SK-N-SH (cell line): ENCODE measurements around the gene RSPO4. TPM values are rescaled to one million over a fixed set of nuclear protein-coding genes. Genes with fewer than 3 reads are reported as not detected.

Experiments used
- CTCF ChIA-PET: fragments of 300-600, 350-600 bp; formaldehyde crosslinking; extraction: SDS; loops from one replicate; lab custom pipeline; 2021; lab: Yijun Ruan, JAX
- POLR2A ChIA-PET: fragments of 350-600 bp; sonication (Branson Sonifier 250); formaldehyde crosslinking; extraction: SDS; loops from one replicate; lab custom pipeline; 2020; ENCODE audit warnings: antibody characterized with exemption, inconsistent platforms; lab: Yijun Ruan, JAX
- DNase-seq: peaks from one replicate; pipeline ENCODE4 v3.0.0; 2012
- H2AFZ ChIP-seq: fragments of 200-600 bp; sonication (generic); 2 replicates; pipeline ENCODE4 v1.8.1; 2016; ENCODE audit warnings: antibody characterized with exemption, mild to moderate bottlenecking, low read depth
- H3F3A ChIP-seq: fragments of 200-600 bp; sonication (generic); replicated peaks from 2 replicates; pipeline ENCODE3; 2016; ENCODE audit warnings: antibody characterized with exemption, mild to moderate bottlenecking; ENCODE audit not compliant: insufficient read depth
- H3K27ac ChIP-seq, 2 experiments: fragments of 200-500 bp in 1 of 2; fragments of 200-600 bp in 1 of 2; sonication (Bioruptor generic) in 1 of 2; sonication (generic), shearing (Covaris generic) in 1 of 2; 2 replicates each; pipeline versions ENCODE4 v1.5.1 to v1.6.1; 2014 to 2016; ENCODE audit warnings: low read depth in 2 of 2, inconsistent platforms in 1 of 2, low read length in 1 of 2, mild to moderate bottlenecking in 1 of 2, mixed read lengths in 1 of 2
- H3K27me3 ChIP-seq: fragments of 200-600 bp; sonication (generic), shearing (Covaris generic); 2 replicates; pipeline ENCODE4 v1.6.1; 2016; ENCODE audit warnings: mixed run types; ENCODE audit not compliant: insufficient read depth
- H3K36me3 ChIP-seq, 2 experiments: fragments of 200-500 bp in 1 of 2; fragments of 200-600 bp in 1 of 2; sonication (Bioruptor generic) in 1 of 2; sonication (generic) in 1 of 2; replicated peaks in 1 of 2; 2 replicates each; pipeline versions ENCODE3 to v1.5.1; 2014 to 2016; ENCODE audit warnings: low read length in 1 of 2, mild to moderate bottlenecking in 1 of 2; ENCODE audit not compliant: insufficient read depth in 2 of 2, control insufficient read depth in 1 of 2
- H3K4me1 ChIP-seq, 2 experiments: fragments of 200-500 bp in 1 of 2; fragments of 200-600 bp in 1 of 2; sonication (Bioruptor generic) in 1 of 2; sonication (generic), shearing (Covaris generic) in 1 of 2; 2 replicates each; pipeline versions ENCODE4 v1.5.1 to v1.6.1; 2014 to 2016; ENCODE audit warnings: low read depth in 1 of 2, low read length in 1 of 2, mixed run types in 1 of 2; ENCODE audit not compliant: insufficient read depth in 2 of 2, control insufficient read depth in 1 of 2
- H3K4me2 ChIP-seq: fragments of 200-600 bp; sonication (generic), shearing (Covaris generic); 2 replicates; pipeline ENCODE4 v1.6.1; 2017; ENCODE audit warnings: mixed run types
- H3K4me3 ChIP-seq, 2 experiments: fragments of 200-500 bp in 1 of 2; fragments of 200-600 bp in 1 of 2; sonication (Bioruptor generic) in 1 of 2; sonication (generic), shearing (Covaris generic) in 1 of 2; 2 replicates each; pipeline versions ENCODE4 v1.5.1 to v1.8.1; 2014 to 2016; ENCODE audit warnings: low read depth in 2 of 2, inconsistent platforms in 1 of 2, low read length in 1 of 2, mild to moderate bottlenecking in 1 of 2, mixed read lengths in 1 of 2, moderate library complexity in 1 of 2
- H3K79me2 ChIP-seq: fragments of 200-600 bp; sonication (generic); 2 replicates; pipeline ENCODE4 v1.8.1; 2017; ENCODE audit warnings: mild to moderate bottlenecking; ENCODE audit not compliant: insufficient read depth
- H3K9ac ChIP-seq: fragments of 200-600 bp; sonication (generic); 2 replicates; pipeline ENCODE4 v1.6.1; 2017; ENCODE audit warnings: mixed run types
- H3K9me2 ChIP-seq: fragments of 200-600 bp; sonication (generic); 2 replicates; pipeline ENCODE4 v1.6.1; 2017; ENCODE audit warnings: mixed run types
- H3K9me3 ChIP-seq: fragments of 200-600 bp; sonication (generic); 2 replicates; pipeline ENCODE4 v1.6.1; 2017; ENCODE audit warnings: mixed run types, mild to moderate bottlenecking, moderate library complexity
- H4K20me1 ChIP-seq: fragments of 200-600 bp; sonication (generic); 2 replicates; pipeline ENCODE4 v1.6.1; 2017; ENCODE audit warnings: mild to moderate bottlenecking, mixed run types; ENCODE audit not compliant: insufficient read depth
- EP300 ChIP-seq, 2 experiments: IDR thresholded peaks; 2 replicates each; pipeline versions ENCODE4 v1.4.0 to v1.6.1; 2012; ENCODE audit warnings: borderline replicate concordance in 1 of 2, low read depth in 1 of 2, low read length in 1 of 2
- EZH2phosphoT487 ChIP-seq: fragments of 200-600 bp; sonication (generic); IDR thresholded peaks from 2 replicates; pipeline ENCODE4 v1.6.1; 2017; ENCODE audit warnings: low read depth, mixed run types, mild to moderate bottlenecking, antibody characterized with exemption, moderate library complexity, borderline replicate concordance
- FOXJ3 ChIP-seq: sonication (generic); formaldehyde crosslinking; IDR thresholded peaks from 2 replicates; pipeline ENCODE4 v1.5.1; 2020; ENCODE audit warnings: mild to moderate bottlenecking, missing genetic modification reagents
- FOXM1 ChIP-seq: IDR thresholded peaks from 2 replicates; pipeline ENCODE4 v1.4.0; 2012; ENCODE audit warnings: low read depth, mild to moderate bottlenecking
- MAX ChIP-seq: IDR thresholded peaks from 2 replicates; pipeline ENCODE4 v1.4.0; 2012; ENCODE audit warnings: low read depth
- MXI1 ChIP-seq: IDR thresholded peaks from 2 replicates; pipeline ENCODE4 v1.6.1; 2012; ENCODE audit warnings: mild to moderate bottlenecking, low read depth, low read length, improper control_type of control experiment
- NRF1 ChIP-seq: IDR thresholded peaks from 2 replicates; pipeline ENCODE4 v1.6.1; 2012; ENCODE audit warnings: low read depth, mild to moderate bottlenecking, low read length
- PBX3 ChIP-seq: IDR thresholded peaks from 2 replicates; pipeline ENCODE4; 2012
- RCOR1 ChIP-seq: fragments of 150-350 bp; IDR thresholded peaks from 2 replicates; pipeline ENCODE4 v1.6.1; 2017; ENCODE audit warnings: antibody characterized with exemption, low read length
- RFX5 ChIP-seq: IDR thresholded peaks from 2 replicates; pipeline ENCODE4 v1.6.1; 2012; ENCODE audit warnings: mild to moderate bottlenecking, improper control_type of control experiment, low read length
- SMC3 ChIP-seq: IDR thresholded peaks from 2 replicates; pipeline ENCODE4 v1.6.1; 2012; ENCODE audit warnings: low read depth, low read length, improper control_type of control experiment
- TAF1 ChIP-seq: IDR thresholded peaks from 2 replicates; pipeline ENCODE4 v1.6.1; 2012; ENCODE audit warnings: low read depth, mild to moderate bottlenecking, low read length, moderate library complexity, borderline replicate concordance
- TCF12 ChIP-seq: IDR thresholded peaks from 2 replicates; pipeline ENCODE4 v1.4.0; 2012
- TEAD4 ChIP-seq: IDR thresholded peaks from 2 replicates; pipeline ENCODE4 v1.4.0; 2012; ENCODE audit warnings: mild to moderate bottlenecking, borderline replicate concordance; ENCODE audit not compliant: insufficient read depth
- WGBS: methylation state at CpG from one replicate; pipeline ENCODE4 v1.1.6; 2017; ENCODE audit warnings: low lambda C conversion rate; 5-methylcytosine and 5-hydroxymethylcytosine counted together
- polyA plus RNA-seq, 3 experiments: library from polyadenylated mRNA; depleted of rRNA; stranded (reverse); fragments of >200 nt; gene quantifications; 2 replicates each; pipeline ENCODE4 v1.2.3, GENCODE V29; 2012
- TF ChIP-seq, protein P1 (sequence below): IDR thresholded peaks from 2 replicates; pipeline ENCODE4 v1.4.0; 2012; ENCODE audit warnings: low read depth, borderline replicate concordance
- TF ChIP-seq, protein P2 (sequence below): fragments of 200-600 bp; sonication (generic); IDR thresholded peaks from 2 replicates; pipeline ENCODE4 v1.6.1; 2017; ENCODE audit warnings: antibody characterized with exemption, mild to moderate bottlenecking, moderate library complexity
- TF ChIP-seq, protein P3 (sequence below): IDR thresholded peaks from 2 replicates; pipeline ENCODE4 v1.4.0; 2012; ENCODE audit warnings: low read depth, borderline replicate concordance
- TF ChIP-seq, protein P4 (sequence below): fragments of 150-350 bp; IDR thresholded peaks from 2 replicates; pipeline ENCODE4 v1.6.1; 2016; ENCODE audit warnings: mild to moderate bottlenecking, low read depth, low read length

Gene RSPO4
- polyA plus RNA-seq, 1 of the 3 experiments (the other 2 are of a cell fraction): not detected

- Histone ChIP-seq H3K9me2 (no peaks in the 10 kb centered on the region), H3K4me3 (no peak overlapping the region), H3K27me3 (peaks cover 12% of the 10 kb centered on the region), H3K36me3 (no peaks in the 10 kb centered on the region), H3F3A (no peaks in the 10 kb centered on the region), H2AFZ (no peak overlapping the region), H3K4me2 (no peak overlapping the region), H3K27ac (no peak overlapping the region), H4K20me1 (no peaks in the 10 kb centered on the region), H3K9ac (no peak overlapping the region), H3K79me2 (no peaks in the 10 kb centered on the region), H3K4me1 (no peaks in the 10 kb centered on the region; a peak in 1 of 4 replicates), H3K9me3 (no peaks in the 10 kb centered on the region)
- ChIA-PET CTCF (interaction anchor here (0.6 to 9.3 kb wide), 4 partner anchors 145 to 250 kb away, joined by 3 to 267 read pairs (median 6); no protein-coding TSS in a partner anchor), POLR2A (no interaction called here)
- TF ChIP-seq EP300 (IDR thresholded peaks at IDR 0.05; ENCODE audit: borderline replicate concordance in 1 of 2, low read depth in 1 of 2, low read length in 1 of 2): no peak
- no peak for TF ChIP-seq TEAD4
- no peak for TF ChIP-seq RFX5
- no peak for TF ChIP-seq FOXM1
- TF ChIP-seq SMC3: no peak
- TF ChIP-seq PBX3: no peak
- TF ChIP-seq, protein P1, sequence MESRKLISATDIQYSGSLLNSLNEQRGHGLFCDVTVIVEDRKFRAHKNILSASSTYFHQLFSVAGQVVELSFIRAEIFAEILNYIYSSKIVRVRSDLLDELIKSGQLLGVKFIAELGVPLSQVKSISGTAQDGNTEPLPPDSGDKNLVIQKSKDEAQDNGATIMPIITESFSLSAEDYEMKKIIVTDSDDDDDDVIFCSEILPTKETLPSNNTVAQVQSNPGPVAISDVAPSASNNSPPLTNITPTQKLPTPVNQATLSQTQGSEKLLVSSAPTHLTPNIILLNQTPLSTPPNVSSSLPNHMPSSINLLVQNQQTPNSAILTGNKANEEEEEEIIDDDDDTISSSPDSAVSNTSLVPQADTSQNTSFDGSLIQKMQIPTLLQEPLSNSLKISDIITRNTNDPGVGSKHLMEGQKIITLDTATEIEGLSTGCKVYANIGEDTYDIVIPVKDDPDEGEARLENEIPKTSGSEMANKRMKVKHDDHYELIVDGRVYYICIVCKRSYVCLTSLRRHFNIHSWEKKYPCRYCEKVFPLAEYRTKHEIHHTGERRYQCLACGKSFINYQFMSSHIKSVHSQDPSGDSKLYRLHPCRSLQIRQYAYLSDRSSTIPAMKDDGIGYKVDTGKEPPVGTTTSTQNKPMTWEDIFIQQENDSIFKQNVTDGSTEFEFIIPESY: no peak
- TF ChIP-seq, protein P2, sequence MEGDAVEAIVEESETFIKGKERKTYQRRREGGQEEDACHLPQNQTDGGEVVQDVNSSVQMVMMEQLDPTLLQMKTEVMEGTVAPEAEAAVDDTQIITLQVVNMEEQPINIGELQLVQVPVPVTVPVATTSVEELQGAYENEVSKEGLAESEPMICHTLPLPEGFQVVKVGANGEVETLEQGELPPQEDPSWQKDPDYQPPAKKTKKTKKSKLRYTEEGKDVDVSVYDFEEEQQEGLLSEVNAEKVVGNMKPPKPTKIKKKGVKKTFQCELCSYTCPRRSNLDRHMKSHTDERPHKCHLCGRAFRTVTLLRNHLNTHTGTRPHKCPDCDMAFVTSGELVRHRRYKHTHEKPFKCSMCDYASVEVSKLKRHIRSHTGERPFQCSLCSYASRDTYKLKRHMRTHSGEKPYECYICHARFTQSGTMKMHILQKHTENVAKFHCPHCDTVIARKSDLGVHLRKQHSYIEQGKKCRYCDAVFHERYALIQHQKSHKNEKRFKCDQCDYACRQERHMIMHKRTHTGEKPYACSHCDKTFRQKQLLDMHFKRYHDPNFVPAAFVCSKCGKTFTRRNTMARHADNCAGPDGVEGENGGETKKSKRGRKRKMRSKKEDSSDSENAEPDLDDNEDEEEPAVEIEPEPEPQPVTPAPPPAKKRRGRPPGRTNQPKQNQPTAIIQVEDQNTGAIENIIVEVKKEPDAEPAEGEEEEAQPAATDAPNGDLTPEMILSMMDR: no peak
- no peak for TF ChIP-seq NRF1
- no peak for TF ChIP-seq TCF12
- no peak for TF ChIP-seq EZH2phosphoT487
- TF ChIP-seq, protein P3, sequence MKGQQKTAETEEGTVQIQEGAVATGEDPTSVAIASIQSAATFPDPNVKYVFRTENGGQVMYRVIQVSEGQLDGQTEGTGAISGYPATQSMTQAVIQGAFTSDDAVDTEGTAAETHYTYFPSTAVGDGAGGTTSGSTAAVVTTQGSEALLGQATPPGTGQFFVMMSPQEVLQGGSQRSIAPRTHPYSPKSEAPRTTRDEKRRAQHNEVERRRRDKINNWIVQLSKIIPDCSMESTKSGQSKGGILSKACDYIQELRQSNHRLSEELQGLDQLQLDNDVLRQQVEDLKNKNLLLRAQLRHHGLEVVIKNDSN: no peak
- no peak for TF ChIP-seq FOXJ3 (CRISPR knock-in tag)
- TF ChIP-seq MXI1: no peak
- TF ChIP-seq MAX: no peak
- no peak for TF ChIP-seq TAF1
- TF ChIP-seq, protein P4, sequence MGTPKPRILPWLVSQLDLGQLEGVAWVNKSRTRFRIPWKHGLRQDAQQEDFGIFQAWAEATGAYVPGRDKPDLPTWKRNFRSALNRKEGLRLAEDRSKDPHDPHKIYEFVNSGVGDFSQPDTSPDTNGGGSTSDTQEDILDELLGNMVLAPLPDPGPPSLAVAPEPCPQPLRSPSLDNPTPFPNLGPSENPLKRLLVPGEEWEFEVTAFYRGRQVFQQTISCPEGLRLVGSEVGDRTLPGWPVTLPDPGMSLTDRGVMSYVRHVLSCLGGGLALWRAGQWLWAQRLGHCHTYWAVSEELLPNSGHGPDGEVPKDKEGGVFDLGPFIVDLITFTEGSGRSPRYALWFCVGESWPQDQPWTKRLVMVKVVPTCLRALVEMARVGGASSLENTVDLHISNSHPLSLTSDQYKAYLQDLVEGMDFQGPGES: no peak
- TF ChIP-seq RCOR1: no peak
- WGBS: 34% methylated on average over 3 of the region's 3 CpGs
- no peak for DNase-seq
Measured at GRCh38 chr20:962223-962622, 39.9 kb downstream of the RSPO4 start.
